K562 (cell line): ENCODE measurements around the gene IPO9. TPM values are rescaled to one million over a fixed set of nuclear protein-coding genes. Genes with fewer than 3 reads are reported as not detected.

Experiments
- CEBPG ChIP-seq, 3 experiments: fragments of 200-800 bp in 1 of 3; sonication (Bioruptor generic) in 1 of 3; sonication (generic) in 1 of 3; formaldehyde crosslinking in 1 of 3; IDR thresholded peaks in 2 of 3; conservative IDR thresholded peaks in 1 of 3; 2 replicates each; pipeline versions ENCODE4 v1.6.1 to v1.8.0; 2016 to 2022; ENCODE audit warnings: missing compliant biosample characterization in 2 of 3, missing genetic modification characterization in 2 of 3, mild to moderate bottlenecking in 1 of 3, missing genetic modification reagents in 1 of 3
- CHD4 ChIP-seq: fragments of 200-600 bp; sonication (generic); IDR thresholded peaks from 3 replicates; pipeline ENCODE4 v1.6.1; 2012; ENCODE audit warnings: low read depth, mild to moderate bottlenecking, mixed read lengths, low read length, inconsistent platforms; ENCODE audit not compliant: insufficient read depth, insufficient replicate concordance, poor library complexity, severe bottlenecking
- ETV5 ChIP-seq: sonication (generic); formaldehyde crosslinking; IDR thresholded peaks from 2 replicates; pipeline ENCODE4 v1.4.0; 2020; ENCODE audit warnings: low read depth, mild to moderate bottlenecking, missing genetic modification reagents
- JUN ChIP-seq, 2 experiments: sonication (generic) in 1 of 2; formaldehyde crosslinking in 1 of 2; IDR thresholded peaks; 2 replicates each; pipeline versions ENCODE4 v1.6.1 to v1.8.0; 2012 to 2022; ENCODE audit warnings: borderline replicate concordance in 2 of 2, mild to moderate bottlenecking in 2 of 2, improper control_type of control experiment in 1 of 2, low read depth in 1 of 2, low read length in 1 of 2, missing genetic modification reagents in 1 of 2
- JUNB ChIP-seq: fragments of 450-650 bp; formaldehyde crosslinking; conservative IDR thresholded peaks from 2 replicates; pipeline ENCODE4 v1.4.0; 2020; ENCODE audit warnings: mild to moderate bottlenecking
- NFRKB ChIP-seq: fragments of 450-650 bp; IDR thresholded peaks from 2 replicates; pipeline ENCODE4 v1.6.1; 2016; ENCODE audit warnings: low read depth
- PHB ChIP-seq: fragments of 250-450 bp; sonication (Bioruptor Pico); IDR thresholded peaks from 2 replicates; pipeline ENCODE4 v1.5.0; 2021
- PTRF ChIP-seq: fragments of 450-650 bp; IDR thresholded peaks from 2 replicates; pipeline ENCODE4 v1.6.1; 2016; ENCODE audit warnings: mild to moderate bottlenecking, missing genetic modification characterization, missing compliant biosample characterization
- STAG1 ChIP-seq: sonication (generic); formaldehyde crosslinking; IDR thresholded peaks from 2 replicates; pipeline ENCODE4 v1.5.0; 2020; ENCODE audit warnings: missing genetic modification reagents, borderline replicate concordance
- ZC3H8 ChIP-seq: fragments of 450-650 bp; IDR thresholded peaks from 2 replicates; pipeline ENCODE4 v1.6.1; 2017
- ZNF696 ChIP-seq: fragments of 250-450 bp; sonication (Bioruptor Pico); conservative IDR thresholded peaks from 2 replicates; pipeline ENCODE4 v1.4.0; 2020; ENCODE audit warnings: mild to moderate bottlenecking, moderate library complexity
- ZNF707 ChIP-seq: fragments of 250-450 bp; sonication (Bioruptor Pico); conservative IDR thresholded peaks from 2 replicates; pipeline ENCODE4 v1.8.0; 2022; ENCODE audit warnings: inconsistent platforms, mild to moderate bottlenecking, moderate library complexity
- polyA plus RNA-seq, 8 experiments: library from polyadenylated mRNA; depleted of rRNA in 4 of 8; stranded (reverse) in 5 of 8; unstranded in 3 of 8; fragments of >200 nt; fragmentation: Nextera tagmentation in 2 of 8; fragmentation: Illumina TruSeq in 1 of 8; extraction: Ambion mirVana in 2 of 8; extraction: Trizol in 1 of 8; gene quantifications; 2 replicates each; pipeline versions ENCODE4 v1.2.1 to v1.2.3, GENCODE V29; 2011 to 2014; ENCODE audit warnings: inconsistent platforms in 1 of 8, missing spikeins in 1 of 8
- total RNA-seq, 7 experiments: library from RNA; depleted of rRNA in 6 of 7; stranded (reverse); fragments of >200 nt in 6 of 7; fragmentation: Illumina TruSeq in 2 of 7; extraction: Trizol in 2 of 7; gene quantifications; 2 replicates each; pipeline versions ENCODE4 v1.2.1 to v1.2.3, GENCODE V29; 2011 to 2021; ENCODE audit warnings: low replicate concordance in 1 of 7
- TF ChIP-seq, protein P1 (sequence below), 2 experiments: fragments of 450-650 bp; formaldehyde crosslinking in 1 of 2; IDR thresholded peaks; 2 replicates each; pipeline versions ENCODE4 v1.4.0 to v1.6.1; 2014 to 2020; ENCODE audit warnings: mild to moderate bottlenecking in 2 of 2, borderline replicate concordance in 1 of 2, low read depth in 1 of 2
- TF ChIP-seq, protein P2 (sequence below): fragments of 450-650 bp; IDR thresholded peaks from one replicate; pipeline ENCODE4 v1.6.1; 2018; ENCODE audit warnings: mild to moderate bottlenecking, moderate library complexity; ENCODE audit not compliant: partially characterized antibody

Gene IPO9
- total and polyA plus RNA-seq, 9 of the 15 experiments (the other 6 are each of a cell fraction or from before 2014, with no cell fraction given), result 27.9 to 78.6 (median 43.9) TPM

DNA sequence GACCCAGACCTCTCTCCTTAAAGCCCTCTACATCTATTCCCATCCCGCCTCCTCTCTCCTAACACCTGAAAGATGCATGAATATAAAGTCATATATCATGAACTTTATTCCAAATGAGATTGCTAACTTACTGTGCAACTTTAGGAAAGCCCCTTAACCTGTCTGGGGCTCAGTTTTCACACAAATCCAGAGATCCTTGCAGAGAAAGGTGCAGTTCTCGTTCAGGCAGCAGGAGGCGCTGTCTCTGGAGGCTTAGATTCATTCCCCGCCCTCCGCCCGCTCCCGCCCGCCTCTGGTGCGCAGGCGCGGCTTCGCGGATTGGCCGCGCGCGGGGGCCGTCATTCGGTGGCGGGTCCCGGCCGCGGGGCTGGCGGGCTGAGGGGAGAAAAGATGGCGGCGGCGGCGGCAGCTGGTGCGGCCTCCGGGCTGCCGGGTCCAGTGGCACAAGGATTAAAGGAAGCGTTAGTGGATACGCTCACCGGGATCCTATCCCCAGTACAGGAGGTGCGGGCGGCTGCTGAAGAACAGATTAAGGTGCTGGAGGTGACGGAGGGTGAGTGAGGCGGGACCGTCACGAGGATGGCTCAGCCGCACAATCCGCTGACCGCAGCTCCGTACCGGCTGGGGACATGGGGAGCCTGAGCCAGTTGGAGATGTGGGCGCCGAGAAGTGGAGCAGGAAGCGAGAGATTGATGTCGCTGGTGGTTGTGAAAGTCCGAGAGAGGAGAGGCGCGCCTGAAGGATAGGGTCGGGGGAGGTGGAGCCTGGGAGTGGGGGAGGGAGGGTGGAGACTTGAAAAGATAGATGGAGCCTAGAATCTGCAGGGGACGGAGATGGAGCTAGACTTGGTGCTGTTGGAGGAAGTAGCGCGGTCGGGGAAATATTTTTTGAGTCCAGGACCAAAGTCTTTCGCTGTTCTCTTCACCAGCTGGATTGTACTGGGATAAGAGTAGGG, at the start of gene IPO9 (continued):
- TF ChIP-seq JUN (IDR thresholded peaks at IDR 0.05; ENCODE audit: borderline replicate concordance, low read depth, low read length), result no peak
- 0 out of 2 replicates have a peak, but pooled peaks have one; percentile 16 for TF ChIP-seq JUN (CRISPR knock-in tag; IDR thresholded peaks at IDR 0.05; ENCODE audit: borderline replicate concordance)
- no peak; the same call in 1 of the 2 replicates for TF ChIP-seq ZC3H8
- no peak for TF ChIP-seq ZNF696
- no peak for TF ChIP-seq CEBPG (CRISPR knock-in tag; IDR thresholded peaks at IDR 0.05)
- TF ChIP-seq CEBPG (tag; conservative IDR thresholded peaks at IDR 0.05 in 1 of 2, IDR thresholded peaks at IDR 0.05 in 1 of 2), result no peak
- no peak for TF ChIP-seq PTRF
- TF ChIP-seq PHB, result no peak
- peak; percentile 30; the same call in 1 of the 2 replicates for TF ChIP-seq ETV5 (CRISPR knock-in tag)
- no peak for TF ChIP-seq JUNB (CRISPR knock-in tag)
- TF ChIP-seq, protein P1, sequence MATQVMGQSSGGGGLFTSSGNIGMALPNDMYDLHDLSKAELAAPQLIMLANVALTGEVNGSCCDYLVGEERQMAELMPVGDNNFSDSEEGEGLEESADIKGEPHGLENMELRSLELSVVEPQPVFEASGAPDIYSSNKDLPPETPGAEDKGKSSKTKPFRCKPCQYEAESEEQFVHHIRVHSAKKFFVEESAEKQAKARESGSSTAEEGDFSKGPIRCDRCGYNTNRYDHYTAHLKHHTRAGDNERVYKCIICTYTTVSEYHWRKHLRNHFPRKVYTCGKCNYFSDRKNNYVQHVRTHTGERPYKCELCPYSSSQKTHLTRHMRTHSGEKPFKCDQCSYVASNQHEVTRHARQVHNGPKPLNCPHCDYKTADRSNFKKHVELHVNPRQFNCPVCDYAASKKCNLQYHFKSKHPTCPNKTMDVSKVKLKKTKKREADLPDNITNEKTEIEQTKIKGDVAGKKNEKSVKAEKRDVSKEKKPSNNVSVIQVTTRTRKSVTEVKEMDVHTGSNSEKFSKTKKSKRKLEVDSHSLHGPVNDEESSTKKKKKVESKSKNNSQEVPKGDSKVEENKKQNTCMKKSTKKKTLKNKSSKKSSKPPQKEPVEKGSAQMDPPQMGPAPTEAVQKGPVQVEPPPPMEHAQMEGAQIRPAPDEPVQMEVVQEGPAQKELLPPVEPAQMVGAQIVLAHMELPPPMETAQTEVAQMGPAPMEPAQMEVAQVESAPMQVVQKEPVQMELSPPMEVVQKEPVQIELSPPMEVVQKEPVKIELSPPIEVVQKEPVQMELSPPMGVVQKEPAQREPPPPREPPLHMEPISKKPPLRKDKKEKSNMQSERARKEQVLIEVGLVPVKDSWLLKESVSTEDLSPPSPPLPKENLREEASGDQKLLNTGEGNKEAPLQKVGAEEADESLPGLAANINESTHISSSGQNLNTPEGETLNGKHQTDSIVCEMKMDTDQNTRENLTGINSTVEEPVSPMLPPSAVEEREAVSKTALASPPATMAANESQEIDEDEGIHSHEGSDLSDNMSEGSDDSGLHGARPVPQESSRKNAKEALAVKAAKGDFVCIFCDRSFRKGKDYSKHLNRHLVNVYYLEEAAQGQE (IDR thresholded peaks at IDR 0.05; ENCODE audit: borderline replicate concordance), result 0 out of 2 replicates have a peak, but pooled peaks have one; percentile 22
- TF ChIP-seq, protein P1 (CRISPR knock-in tag; IDR thresholded peaks at IDR 0.05; ENCODE audit: low read depth), result no peak; the same call in none of the 2 replicates
- TF ChIP-seq CHD4, result no peak
- peak; percentile 98 for TF ChIP-seq NFRKB
- TF ChIP-seq, protein P2, sequence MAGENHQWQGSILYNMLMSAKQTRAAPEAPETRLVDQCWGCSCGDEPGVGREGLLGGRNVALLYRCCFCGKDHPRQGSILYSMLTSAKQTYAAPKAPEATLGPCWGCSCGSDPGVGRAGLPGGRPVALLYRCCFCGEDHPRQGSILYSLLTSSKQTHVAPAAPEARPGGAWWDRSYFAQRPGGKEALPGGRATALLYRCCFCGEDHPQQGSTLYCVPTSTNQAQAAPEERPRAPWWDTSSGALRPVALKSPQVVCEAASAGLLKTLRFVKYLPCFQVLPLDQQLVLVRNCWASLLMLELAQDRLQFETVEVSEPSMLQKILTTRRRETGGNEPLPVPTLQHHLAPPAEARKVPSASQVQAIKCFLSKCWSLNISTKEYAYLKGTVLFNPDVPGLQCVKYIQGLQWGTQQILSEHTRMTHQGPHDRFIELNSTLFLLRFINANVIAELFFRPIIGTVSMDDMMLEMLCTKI, result no peak
- TF ChIP-seq STAG1, result no peak
- no peak for TF ChIP-seq ZNF707 (CRISPR knock-in tag)
